Measurements from ENCODE around the gene HFE. TPM values are rescaled to one million over a fixed set of nuclear protein-coding genes. Genes with fewer than 3 reads are reported as not detected.

The HFE gene
- total and polyA plus RNA-seq, 2 of the 13 experiments (the other 11 are each of a cell fraction or from before 2014, with no cell fraction given) = 3.7 to 6.3 TPM

DNA sequence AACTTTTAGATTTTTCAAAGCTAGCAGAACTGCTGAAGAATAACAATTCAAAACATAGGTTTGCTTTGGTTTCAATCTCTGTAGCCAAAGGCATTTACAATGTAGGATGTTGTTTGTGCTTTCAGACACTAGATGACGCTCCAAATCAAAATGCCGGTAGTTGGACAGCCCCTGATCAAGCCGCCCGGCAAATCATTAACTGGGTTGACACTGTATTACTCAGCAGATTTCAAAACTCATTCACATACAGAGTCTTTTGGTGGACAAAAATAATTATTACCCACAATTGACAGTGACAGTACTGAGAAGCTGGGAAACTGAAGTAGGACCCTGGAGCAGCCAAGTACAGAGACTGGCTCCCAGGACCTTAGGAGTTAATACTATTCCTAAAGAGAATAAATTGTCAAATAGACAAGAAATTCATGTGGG is 21.3 kb upstream of the HFE start (continued):
- TF ChIP-seq, protein P1, sequence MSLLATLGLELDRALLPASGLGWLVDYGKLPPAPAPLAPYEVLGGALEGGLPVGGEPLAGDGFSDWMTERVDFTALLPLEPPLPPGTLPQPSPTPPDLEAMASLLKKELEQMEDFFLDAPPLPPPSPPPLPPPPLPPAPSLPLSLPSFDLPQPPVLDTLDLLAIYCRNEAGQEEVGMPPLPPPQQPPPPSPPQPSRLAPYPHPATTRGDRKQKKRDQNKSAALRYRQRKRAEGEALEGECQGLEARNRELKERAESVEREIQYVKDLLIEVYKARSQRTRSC (CRISPR knock-in tag; IDR thresholded peaks at IDR 0.05; ENCODE audit: low read depth) = no peak
- no peak for TF ChIP-seq ZFP82 (CRISPR knock-in tag; IDR thresholded peaks at IDR 0.05; ENCODE audit: borderline replicate concordance)
- no peak for TF ChIP-seq HNF4G (IDR thresholded peaks at IDR 0.05; ENCODE audit: borderline replicate concordance, low read depth, low read length)
- TF ChIP-seq HNF4G (CRISPR knock-in tag; IDR thresholded peaks at IDR 0.05; ENCODE audit: borderline replicate concordance, low read depth) = no peak
- no peak for TF ChIP-seq WIZ (CRISPR knock-in tag; IDR thresholded peaks at IDR 0.05)
- peak; percentile 75 for TF ChIP-seq ERF (CRISPR knock-in tag; IDR thresholded peaks at IDR 0.05)
- TF ChIP-seq, protein P2, sequence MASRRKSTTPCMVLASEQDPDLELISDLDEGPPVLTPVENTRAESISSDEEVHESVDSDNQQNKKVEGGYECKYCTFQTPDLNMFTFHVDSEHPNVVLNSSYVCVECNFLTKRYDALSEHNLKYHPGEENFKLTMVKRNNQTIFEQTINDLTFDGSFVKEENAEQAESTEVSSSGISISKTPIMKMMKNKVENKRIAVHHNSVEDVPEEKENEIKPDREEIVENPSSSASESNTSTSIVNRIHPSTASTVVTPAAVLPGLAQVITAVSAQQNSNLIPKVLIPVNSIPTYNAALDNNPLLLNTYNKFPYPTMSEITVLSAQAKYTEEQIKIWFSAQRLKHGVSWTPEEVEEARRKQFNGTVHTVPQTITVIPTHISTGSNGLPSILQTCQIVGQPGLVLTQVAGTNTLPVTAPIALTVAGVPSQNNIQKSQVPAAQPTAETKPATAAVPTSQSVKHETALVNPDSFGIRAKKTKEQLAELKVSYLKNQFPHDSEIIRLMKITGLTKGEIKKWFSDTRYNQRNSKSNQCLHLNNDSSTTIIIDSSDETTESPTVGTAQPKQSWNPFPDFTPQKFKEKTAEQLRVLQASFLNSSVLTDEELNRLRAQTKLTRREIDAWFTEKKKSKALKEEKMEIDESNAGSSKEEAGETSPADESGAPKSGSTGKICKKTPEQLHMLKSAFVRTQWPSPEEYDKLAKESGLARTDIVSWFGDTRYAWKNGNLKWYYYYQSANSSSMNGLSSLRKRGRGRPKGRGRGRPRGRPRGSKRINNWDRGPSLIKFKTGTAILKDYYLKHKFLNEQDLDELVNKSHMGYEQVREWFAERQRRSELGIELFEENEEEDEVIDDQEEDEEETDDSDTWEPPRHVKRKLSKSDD (CRISPR knock-in tag; IDR thresholded peaks at IDR 0.05; ENCODE audit: low read depth) = no peak
- TF ChIP-seq ZNF121 (CRISPR knock-in tag; IDR thresholded peaks at IDR 0.05) = no peak
- no peak for TF ChIP-seq JUND (CRISPR knock-in tag; IDR thresholded peaks at IDR 0.05)
- TF ChIP-seq, protein P3, sequence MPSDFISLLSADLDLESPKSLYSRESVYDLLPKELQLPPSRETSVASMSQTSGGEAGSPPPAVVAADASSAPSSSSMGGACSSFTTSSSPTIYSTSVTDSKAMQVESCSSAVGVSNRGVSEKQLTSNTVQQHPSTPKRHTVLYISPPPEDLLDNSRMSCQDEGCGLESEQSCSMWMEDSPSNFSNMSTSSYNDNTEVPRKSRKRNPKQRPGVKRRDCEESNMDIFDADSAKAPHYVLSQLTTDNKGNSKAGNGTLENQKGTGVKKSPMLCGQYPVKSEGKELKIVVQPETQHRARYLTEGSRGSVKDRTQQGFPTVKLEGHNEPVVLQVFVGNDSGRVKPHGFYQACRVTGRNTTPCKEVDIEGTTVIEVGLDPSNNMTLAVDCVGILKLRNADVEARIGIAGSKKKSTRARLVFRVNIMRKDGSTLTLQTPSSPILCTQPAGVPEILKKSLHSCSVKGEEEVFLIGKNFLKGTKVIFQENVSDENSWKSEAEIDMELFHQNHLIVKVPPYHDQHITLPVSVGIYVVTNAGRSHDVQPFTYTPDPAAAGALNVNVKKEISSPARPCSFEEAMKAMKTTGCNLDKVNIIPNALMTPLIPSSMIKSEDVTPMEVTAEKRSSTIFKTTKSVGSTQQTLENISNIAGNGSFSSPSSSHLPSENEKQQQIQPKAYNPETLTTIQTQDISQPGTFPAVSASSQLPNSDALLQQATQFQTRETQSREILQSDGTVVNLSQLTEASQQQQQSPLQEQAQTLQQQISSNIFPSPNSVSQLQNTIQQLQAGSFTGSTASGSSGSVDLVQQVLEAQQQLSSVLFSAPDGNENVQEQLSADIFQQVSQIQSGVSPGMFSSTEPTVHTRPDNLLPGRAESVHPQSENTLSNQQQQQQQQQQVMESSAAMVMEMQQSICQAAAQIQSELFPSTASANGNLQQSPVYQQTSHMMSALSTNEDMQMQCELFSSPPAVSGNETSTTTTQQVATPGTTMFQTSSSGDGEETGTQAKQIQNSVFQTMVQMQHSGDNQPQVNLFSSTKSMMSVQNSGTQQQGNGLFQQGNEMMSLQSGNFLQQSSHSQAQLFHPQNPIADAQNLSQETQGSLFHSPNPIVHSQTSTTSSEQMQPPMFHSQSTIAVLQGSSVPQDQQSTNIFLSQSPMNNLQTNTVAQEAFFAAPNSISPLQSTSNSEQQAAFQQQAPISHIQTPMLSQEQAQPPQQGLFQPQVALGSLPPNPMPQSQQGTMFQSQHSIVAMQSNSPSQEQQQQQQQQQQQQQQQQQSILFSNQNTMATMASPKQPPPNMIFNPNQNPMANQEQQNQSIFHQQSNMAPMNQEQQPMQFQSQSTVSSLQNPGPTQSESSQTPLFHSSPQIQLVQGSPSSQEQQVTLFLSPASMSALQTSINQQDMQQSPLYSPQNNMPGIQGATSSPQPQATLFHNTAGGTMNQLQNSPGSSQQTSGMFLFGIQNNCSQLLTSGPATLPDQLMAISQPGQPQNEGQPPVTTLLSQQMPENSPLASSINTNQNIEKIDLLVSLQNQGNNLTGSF (CRISPR knock-in tag; IDR thresholded peaks at IDR 0.05) = no peak
- TF ChIP-seq RFXAP (CRISPR knock-in tag; IDR thresholded peaks at IDR 0.05; ENCODE audit: borderline replicate concordance) = no peak
- no peak for TF ChIP-seq HHEX (CRISPR knock-in tag; IDR thresholded peaks at IDR 0.05)
- TF ChIP-seq TCF7L2 (IDR thresholded peaks at IDR 0.05; ENCODE audit: low read depth, low read length) = no peak
- peak; percentile 65 for TF ChIP-seq FOXA3 (CRISPR knock-in tag; IDR thresholded peaks at IDR 0.05)
- TF ChIP-seq, protein P4, sequence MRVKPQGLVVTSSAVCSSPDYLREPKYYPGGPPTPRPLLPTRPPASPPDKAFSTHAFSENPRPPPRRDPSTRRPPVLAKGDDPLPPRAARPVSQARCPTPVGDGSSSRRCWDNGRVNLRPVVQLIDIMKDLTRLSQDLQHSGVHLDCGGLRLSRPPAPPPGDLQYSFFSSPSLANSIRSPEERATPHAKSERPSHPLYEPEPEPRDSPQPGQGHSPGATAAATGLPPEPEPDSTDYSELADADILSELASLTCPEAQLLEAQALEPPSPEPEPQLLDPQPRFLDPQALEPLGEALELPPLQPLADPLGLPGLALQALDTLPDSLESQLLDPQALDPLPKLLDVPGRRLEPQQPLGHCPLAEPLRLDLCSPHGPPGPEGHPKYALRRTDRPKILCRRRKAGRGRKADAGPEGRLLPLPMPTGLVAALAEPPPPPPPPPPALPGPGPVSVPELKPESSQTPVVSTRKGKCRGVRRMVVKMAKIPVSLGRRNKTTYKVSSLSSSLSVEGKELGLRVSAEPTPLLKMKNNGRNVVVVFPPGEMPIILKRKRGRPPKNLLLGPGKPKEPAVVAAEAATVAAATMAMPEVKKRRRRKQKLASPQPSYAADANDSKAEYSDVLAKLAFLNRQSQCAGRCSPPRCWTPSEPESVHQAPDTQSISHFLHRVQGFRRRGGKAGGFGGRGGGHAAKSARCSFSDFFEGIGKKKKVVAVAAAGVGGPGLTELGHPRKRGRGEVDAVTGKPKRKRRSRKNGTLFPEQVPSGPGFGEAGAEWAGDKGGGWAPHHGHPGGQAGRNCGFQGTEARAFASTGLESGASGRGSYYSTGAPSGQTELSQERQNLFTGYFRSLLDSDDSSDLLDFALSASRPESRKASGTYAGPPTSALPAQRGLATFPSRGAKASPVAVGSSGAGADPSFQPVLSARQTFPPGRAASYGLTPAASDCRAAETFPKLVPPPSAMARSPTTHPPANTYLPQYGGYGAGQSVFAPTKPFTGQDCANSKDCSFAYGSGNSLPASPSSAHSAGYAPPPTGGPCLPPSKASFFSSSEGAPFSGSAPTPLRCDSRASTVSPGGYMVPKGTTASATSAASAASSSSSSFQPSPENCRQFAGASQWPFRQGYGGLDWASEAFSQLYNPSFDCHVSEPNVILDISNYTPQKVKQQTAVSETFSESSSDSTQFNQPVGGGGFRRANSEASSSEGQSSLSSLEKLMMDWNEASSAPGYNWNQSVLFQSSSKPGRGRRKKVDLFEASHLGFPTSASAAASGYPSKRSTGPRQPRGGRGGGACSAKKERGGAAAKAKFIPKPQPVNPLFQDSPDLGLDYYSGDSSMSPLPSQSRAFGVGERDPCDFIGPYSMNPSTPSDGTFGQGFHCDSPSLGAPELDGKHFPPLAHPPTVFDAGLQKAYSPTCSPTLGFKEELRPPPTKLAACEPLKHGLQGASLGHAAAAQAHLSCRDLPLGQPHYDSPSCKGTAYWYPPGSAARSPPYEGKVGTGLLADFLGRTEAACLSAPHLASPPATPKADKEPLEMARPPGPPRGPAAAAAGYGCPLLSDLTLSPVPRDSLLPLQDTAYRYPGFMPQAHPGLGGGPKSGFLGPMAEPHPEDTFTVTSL (CRISPR knock-in tag; IDR thresholded peaks at IDR 0.05; ENCODE audit: borderline replicate concordance) = no peak
- no peak for TF ChIP-seq ZNF180 (CRISPR knock-in tag; IDR thresholded peaks at IDR 0.05; ENCODE audit: borderline replicate concordance, low read depth)
